Measurements from ENCODE around the gene XPOT. TPM values are rescaled to one million over a fixed set of nuclear protein-coding genes. Genes with fewer than 3 reads are reported as not detected.

XPOT gene
- polyA plus RNA-seq, 3 donors: 50.5 to 67.1 (median 59.2) TPM

DNA sequence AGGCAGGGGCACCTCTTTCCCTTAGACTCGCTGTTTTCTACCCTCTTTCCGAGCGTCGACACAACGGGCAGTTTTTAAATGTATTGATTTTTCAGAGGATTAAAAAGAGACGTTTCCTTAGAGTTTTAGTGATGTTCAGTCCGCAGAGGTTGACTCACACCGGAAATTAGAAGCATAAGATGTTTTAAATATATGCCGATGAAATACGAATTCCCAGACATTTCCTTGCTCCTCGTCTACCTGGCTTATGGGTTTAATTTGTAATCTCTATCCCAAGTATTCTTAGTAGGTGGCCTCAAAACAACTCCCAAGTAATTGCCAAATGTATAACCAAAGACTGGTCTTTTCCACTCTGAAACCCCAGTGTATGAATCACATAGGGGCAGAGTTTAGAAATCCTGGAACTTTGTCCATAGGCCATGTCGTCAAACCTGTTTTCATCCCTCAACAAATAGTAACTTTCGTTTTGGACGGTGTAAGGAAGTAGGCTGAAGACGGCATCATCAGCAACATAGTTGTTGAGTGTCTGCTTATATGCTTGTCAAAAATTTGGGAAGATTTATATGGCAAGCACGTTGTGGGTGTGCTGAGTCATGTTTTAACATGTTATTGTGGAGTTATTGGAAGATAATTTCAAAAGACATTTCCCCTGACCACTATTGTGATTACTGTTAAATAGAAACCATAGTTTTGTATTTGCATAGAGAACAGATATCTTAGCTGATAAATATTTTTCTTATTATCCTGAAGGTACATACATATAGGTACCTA is 48.6 kb downstream of the XPOT start:
- peak in 8 of 11 donors; percentile 10 to 33 (median 19) for DNase-seq (ENCODE audit: extremely low read depth in 1 of 11, low read depth in 9 of 11, low spot score in 4 of 11)

DNA sequence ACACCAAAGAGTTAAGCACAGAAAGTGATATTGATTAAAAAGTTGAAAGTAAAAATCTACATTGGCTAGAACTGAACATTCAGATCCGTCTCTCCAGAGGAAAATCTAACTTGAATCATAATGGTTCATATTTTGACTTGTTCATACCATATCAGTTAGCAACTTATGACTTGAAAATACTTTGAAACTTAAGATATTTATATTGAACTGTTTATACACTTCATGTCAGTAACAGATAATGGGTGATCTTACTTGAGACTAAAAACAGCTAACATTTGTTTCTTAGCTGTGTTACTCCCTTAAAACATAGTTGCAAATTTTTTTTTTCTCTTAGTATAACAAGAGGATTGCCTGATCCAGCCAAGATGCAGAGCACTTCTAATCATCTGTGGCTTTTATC is 51.3 kb downstream of the XPOT start:
- DNase-seq (ENCODE audit: extremely low read depth in 1 of 11, low read depth in 9 of 11, low spot score in 4 of 11): no peak

DNA sequence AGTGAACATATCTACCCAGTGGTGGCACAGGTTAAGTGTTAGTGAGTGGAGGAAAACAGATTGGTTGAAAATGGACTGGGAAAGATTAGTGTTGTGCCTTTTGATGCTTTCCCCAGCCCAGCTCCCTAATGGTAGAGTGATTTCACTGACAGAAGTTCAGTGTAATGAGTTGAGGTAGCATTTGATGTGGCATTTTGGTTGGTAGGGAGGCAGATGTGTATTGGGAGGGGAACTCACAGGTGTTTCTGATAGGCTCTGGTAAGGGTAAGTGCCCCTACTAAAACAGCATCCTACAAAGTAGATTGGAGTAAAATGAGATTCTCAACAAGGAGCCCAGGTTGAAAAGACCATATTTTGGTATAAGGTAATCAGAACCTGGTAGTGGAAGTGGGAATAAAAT is 51.9 kb downstream of the XPOT start:
- no peak for DNase-seq (ENCODE audit: extremely low read depth in 1 of 11, low read depth in 9 of 11, low spot score in 4 of 11)

DNA sequence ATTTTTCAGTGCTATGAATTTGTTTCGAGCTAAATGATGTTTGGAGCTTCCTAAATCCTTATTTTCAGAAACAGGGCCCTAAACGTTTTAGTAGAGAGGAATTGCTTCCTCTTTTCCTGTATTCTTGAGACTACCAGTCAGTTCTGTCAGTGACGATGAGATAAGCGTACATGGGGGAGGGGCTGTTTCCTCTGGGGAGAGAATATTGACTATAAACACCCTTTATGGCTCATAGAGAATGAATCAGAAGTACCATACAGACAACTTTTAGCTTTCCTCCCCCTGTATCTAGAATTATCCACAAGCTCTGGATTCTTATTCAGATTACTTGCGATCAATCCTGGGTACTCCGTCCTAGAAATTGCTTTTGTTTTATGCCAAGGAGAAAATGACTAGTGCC is 52.8 kb downstream of the XPOT start:
- DNase-seq (ENCODE audit: extremely low read depth in 1 of 11, low read depth in 9 of 11, low spot score in 4 of 11): no peak

DNA sequence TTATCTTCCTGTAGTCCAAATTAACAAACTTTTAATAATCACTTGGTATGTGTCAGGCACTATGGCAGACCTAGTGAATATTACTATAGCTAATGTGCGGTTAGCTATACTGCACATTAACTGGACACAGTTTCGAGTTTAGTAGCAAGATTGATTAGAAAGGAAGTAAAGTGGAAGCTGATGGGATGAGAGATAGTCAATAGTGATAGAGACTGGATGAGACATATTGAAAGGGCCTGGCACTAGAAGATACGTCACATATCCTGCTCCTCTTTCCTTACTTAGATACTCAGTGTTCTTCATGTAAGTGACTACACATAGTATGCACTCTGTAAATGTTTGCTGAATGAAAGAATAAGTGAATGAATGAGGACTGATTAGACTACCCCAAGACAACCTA is 53.3 kb downstream of the XPOT start:
- no peak for DNase-seq (ENCODE audit: extremely low read depth in 1 of 11, low read depth in 9 of 11, low spot score in 4 of 11)

DNA sequence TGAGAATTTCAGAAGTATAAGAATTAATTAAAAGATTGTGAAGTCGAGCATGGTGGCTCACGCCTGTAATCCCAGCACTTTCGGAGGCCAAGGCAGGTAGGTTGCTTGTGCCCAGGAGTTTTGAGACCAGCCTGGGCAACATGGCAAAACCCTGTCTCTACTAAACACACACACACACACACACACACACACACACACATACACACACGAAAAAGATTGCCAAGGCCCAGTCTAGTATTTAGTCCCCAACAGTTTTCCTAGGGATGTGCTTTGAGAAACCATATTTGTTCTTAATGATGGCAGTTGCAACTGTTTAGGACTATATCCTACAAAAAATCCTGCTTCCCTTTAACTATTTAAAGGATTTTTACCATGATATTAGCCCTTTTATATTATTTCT is 53.7 kb downstream of the XPOT start:
- no peak for DNase-seq (ENCODE audit: extremely low read depth in 1 of 11, low read depth in 9 of 11, low spot score in 4 of 11)

DNA sequence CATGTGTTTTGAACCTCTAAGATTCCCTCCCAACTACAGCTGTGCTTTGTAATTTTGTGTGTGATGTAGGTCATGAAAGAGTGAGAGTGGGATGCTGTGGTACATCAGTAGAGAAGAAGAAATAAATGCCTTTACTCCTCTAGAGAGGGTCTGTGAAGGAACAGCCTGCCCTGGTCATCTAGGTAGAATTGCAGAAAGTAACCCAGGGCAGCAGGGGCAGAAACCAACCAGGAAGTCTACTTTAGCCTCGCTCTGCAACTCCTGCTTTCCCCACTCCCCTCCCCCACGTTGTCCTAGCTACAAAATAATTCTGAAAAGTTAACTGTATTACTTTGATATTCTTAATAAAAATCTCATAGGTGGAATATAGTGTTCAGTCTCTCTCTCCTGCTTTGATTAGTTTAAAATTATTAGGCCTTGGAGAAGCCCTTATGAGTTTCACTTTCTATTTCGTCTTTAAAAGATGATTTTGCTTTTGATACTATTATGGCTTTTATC is 55.3 kb downstream of the XPOT start:
- DNase-seq (ENCODE audit: extremely low read depth in 1 of 11, low read depth in 9 of 11, low spot score in 4 of 11): no peak

DNA sequence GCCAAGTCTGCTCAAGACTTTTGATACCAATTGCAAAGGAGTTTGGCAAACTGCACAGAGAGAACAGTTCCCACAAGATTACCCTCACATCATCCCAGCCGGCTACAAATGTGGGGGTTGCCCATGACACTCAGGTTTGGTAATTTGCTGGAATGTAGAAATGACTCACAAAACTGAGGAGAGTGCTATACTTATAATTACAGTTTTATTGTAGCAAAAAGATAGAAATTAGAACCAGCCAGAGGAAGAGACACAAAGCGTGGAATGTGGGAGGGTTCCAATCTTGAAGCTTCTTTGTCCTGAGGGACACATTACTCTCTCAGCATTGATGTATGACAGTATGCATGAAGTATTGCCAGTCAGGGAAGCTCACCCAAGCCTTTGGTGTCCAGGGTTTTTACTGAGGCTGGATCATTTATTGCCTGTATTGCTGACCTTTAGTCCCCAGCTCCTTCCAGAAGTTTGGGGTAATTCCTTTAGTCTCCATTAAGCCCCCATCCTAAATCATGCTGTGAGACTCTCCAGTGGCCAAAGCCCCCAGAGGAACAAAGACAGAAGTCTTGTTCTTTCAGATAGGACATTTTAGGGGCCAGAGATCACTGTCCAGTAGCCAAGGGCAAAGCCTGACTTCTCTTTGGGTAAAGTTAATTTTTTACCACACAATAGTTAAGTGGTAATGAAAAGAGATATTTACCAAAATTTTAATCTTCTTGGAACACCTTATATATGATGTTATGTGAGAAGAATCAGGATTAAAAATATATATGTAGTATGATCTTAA is 57.6 kb downstream of the XPOT start:
- DNase-seq (ENCODE audit: extremely low read depth in 1 of 11, low read depth in 9 of 11, low spot score in 4 of 11): no peak

DNA sequence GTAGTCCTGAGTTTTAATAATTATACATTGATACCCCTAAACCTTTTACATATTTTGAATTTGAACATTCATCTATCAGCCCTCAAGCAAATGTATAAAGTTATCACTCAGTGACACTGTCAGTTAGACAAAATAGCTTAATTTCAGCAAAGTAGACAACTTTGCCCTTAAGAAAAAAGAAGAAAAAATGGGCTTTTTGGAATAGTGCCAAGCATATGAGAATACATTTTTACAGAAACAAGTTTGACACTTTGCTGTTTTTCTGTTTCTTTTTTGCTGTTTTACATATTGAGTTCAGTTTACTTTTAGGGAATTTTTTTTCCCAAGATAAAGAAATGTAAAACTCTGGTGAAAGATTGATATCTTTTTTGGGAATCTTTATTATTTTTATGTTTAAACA is 62.0 kb downstream of the XPOT start:
- DNase-seq (ENCODE audit: extremely low read depth in 1 of 11, low read depth in 9 of 11, low spot score in 4 of 11): no peak

DNA sequence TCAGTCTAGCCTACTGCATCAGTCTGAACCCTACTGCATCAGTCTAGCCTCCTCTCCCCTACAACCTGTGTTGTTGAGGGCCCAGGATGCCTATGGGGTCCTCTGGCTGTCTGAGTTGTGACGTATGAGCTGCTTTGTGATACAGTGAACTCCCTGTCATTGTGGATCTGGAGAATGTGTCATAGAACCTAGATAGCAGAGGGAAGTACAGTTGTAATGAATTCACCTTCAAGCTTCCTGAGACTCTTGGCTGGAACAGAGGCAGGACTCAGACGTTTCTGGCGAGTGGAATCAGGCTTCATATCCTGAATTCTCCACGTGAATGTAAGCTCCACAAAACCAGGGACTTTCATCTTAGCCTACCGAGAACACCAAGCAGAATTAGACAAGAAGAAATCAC is 64.8 kb downstream of the XPOT start:
- DNase-seq (ENCODE audit: extremely low read depth in 1 of 11, low read depth in 9 of 11, low spot score in 4 of 11): no peak

DNA sequence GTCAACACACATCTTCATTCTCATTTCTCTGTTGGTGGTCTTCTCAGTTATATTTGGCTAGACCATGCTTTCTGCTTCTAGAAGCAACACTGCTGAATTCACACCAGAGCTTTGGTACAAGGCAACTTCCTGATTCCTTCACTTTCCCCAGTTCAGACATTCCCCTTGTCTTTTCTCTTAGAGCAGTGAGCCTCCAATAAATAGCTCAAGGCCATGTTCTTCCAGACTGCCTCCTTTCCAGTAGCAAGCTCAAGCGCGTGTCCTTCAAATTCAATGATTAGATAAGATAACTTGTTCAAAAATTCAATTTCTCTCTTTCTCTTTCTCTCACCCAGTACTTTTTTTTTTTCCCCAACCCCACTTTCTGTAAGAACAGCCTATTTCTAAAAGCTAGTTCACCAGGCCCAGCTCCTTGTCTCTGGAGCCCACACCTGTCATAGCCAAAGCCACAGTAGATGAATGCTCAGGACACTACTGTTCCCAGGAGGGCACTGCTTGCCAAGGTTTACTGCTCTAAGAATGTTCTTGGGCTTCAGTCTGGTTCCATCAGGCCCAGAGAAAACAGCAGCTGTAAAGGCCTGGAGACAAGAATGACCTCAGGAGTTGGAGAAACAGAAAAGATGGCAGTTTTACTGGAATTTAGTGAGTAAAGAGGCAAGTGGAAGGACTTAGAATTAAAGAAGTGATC is 65.4 kb downstream of the XPOT start:
- no peak for DNase-seq (ENCODE audit: extremely low read depth in 1 of 11, low read depth in 9 of 11, low spot score in 4 of 11)

DNA sequence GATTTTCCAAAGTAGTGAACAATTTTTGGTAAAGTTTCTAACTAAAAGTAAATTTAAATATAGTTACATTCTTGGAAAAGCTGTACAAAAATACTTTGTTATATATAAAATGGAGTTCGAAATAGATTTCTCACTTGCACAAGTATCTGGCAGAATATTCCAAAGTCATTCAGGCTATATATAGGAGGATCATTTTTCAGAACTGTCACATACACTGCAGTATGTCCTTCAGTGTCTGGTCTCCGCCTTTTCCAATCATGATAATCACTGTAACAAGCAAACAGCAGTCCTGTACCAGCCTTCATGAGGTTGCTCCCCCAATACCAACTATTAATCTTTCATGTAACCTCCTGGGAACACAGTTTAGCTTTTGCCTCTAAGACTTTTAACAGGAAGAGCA is 66.3 kb downstream of the XPOT start:
- no peak for DNase-seq (ENCODE audit: extremely low read depth in 1 of 11, low read depth in 9 of 11, low spot score in 4 of 11)

DNA sequence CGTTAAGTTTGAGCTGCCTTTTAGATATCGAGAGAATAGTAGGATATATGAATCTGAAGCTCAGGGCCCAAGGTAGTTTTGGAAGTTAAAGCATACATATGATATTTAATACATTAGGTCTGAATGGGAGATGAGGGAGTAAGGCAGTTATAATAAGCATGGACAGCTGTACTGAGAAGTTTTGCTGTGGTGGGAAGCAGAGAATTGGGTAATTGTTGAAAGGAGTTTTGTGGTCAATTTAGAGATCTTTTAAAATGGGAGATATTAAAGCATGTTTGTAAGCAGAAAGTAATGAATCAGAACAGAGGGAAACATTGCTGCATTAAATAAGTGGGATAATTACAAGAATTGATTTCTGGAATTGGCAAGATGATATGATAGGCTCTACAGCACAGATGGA is 69.0 kb downstream of the XPOT start:
- DNase-seq (ENCODE audit: extremely low read depth in 1 of 11, low read depth in 9 of 11, low spot score in 4 of 11): no peak

DNA sequence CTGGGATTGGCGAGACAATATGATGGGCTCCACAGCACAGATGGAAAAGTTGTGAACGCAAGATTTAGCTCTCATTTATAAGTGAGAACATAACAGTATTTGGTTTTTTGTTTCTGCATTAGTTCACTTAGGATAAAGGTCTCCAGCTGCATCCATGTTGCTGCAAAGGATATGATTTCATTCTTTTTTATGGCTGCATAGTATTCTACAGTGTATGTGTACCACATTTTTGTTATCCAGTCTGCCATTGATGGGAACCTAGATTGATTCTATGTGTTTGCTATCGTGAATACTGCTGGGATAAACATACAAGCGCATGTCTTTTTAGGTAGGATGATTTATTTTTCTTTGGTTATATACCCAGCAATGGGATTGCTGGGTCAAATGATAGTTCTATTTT is 71.3 kb downstream of the XPOT start:
- no peak for DNase-seq (ENCODE audit: extremely low read depth in 1 of 11, low read depth in 9 of 11, low spot score in 4 of 11)

DNA sequence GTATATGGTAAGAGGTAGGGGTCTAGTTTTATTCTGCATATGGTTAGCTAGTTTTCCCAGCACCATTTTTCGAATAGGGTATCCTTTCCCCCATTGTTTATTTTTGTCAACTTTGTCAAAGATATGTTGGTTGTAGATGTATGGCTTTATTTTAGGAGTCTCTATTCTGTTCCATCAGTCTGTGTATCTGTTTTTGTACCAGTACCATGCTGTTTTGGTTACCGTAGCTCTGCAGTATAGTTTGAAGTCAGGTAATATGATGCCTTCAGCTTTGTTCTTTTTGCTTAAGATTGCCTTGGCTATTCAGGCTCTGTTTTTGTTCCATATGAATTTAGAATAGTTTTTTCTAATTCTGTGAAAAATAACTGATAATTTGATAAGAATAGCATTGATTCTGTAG is 72.7 kb downstream of the XPOT start:
- no peak for DNase-seq (ENCODE audit: extremely low read depth in 1 of 11, low read depth in 9 of 11, low spot score in 4 of 11)

DNA sequence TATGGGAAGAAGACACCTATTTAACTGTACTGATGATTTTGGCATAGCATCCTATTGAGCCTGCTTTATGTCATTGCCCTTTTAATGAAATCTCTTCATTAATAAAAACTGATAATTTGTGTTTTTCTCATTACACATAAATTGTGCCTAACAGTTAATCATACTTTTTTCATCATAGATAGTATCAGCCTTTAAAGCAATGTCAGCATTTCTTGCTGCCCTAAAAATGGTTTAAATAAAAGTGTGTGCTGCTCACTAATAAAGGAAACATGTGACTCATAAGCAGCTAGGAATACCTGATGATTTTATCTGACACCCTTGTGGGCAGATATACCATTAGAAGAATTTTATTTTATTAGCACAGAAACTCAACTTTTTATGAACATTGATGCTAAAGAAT is 74.5 kb downstream of the XPOT start:
- DNase-seq (ENCODE audit: extremely low read depth in 1 of 11, low read depth in 9 of 11, low spot score in 4 of 11): no peak

DNA sequence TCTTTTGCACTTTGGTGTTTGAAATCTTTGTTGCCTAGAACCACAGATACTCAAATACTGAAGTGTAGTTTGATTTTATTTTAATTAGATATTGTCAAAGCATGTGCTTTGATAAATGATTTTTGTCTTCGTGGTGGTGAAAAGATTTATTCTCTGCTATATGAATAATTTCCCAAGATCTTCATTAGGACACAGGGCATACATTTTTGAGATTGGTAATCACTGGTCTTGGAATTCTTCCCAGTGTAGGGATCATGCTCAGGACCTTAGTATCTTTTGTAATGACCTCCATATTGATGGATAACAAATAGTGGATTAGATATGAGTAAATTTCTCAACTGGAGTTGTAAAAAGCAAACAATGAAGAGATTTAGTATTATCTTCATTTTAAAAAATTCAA is 76.0 kb downstream of the XPOT start:
- DNase-seq (ENCODE audit: extremely low read depth in 1 of 11, low read depth in 9 of 11, low spot score in 4 of 11): no peak

DNA sequence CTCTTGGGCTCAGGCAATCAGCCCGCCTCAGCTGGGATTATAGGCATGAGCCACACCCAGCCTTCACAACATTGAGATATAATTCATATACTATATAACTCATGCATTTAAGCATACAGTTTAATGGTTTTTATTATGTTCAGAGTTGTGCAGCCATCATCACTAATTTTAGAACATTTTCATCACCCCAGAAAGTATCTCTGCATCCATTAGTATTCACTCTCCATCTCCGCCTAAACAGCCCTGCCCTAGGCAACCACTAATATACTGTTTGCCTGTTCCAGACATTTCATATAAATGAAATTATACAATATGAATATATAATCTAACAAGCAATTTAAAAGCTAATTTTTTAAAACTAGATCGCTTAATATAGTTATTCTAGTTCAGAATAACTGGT is 82.5 kb downstream of the XPOT start:
- no peak for DNase-seq (ENCODE audit: extremely low read depth in 1 of 11, low read depth in 9 of 11, low spot score in 4 of 11)

DNA sequence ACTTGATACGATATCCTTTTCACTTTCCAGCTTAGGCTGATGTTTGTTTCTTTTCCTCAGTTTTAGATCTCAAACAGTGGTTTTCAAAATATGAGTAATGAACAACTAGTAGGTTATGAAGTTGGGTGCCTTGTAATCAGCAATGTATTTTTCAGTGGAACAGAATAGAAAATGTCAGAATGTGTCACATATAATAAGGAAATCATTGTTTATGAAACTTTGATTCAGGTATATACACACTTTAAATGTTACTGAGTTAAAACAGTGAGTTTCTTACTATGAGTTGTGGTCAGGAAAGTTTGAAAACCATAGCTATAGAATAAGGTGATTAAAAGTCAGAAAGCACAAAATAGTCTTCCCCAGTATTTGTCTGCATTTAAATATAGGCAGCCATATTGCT is 87.5 kb downstream of the XPOT start:
- no peak for DNase-seq (ENCODE audit: extremely low read depth in 1 of 11, low read depth in 9 of 11, low spot score in 4 of 11)

DNA sequence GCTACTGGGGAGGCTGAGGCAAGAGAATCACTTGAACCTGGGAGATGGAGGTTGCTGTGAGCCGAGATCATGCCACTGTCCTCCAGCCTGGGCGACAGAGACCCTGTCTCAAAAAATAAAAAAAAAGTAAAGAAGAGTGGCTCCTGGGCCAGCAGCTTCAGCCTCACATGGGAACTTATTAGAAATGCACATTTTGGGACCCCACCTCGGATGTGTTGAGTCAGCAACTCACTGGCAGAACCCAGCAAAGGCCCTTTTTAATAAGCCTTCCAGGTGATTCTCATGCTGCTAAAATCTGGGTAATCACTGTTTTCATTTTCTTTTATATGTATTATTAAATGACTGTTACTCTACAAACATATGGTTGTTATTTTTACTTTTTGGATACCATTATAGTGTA is 89.3 kb downstream of the XPOT start:
- no peak for DNase-seq (ENCODE audit: extremely low read depth in 1 of 11, low read depth in 9 of 11, low spot score in 4 of 11)
